Renal cortex interstitium (tissue), 11 donors: ENCODE measurements around the gene DPT. TPM values are rescaled to one million over a fixed set of nuclear protein-coding genes. Genes with fewer than 3 reads are reported as not detected.
A peak's percentile ranks its signal among the peaks of the same experiment; 100 is the strongest.

ENCODE experiments used
- DNase-seq, 11 donors: peaks; one replicate each; pipeline ENCODE4 v3.0.0-alpha.2; 2013; ENCODE audit warnings: low read depth in 9 of 11, low spot score in 4 of 11; ENCODE audit errors: extremely low read depth in 1 of 11
- polyA plus RNA-seq, 3 donors: library from polyadenylated mRNA; unstranded; fragments of 120-200 nt; gene quantifications; one replicate each; pipeline ENCODE4 v1.2.1, GENCODE V29; 2013; ENCODE audit not compliant: insufficient read length in 3 of 3

The DPT gene
- polyA plus RNA-seq, 3 donors, result 0.12 to 0.19 TPM; not detected in 1

- DNase-seq, result peak in 2 of 11 donors; percentile 24 to 35
Measured at GRCh38 chr1:168686666-168687065, 42.3 kb downstream of the DPT start.

DNA sequence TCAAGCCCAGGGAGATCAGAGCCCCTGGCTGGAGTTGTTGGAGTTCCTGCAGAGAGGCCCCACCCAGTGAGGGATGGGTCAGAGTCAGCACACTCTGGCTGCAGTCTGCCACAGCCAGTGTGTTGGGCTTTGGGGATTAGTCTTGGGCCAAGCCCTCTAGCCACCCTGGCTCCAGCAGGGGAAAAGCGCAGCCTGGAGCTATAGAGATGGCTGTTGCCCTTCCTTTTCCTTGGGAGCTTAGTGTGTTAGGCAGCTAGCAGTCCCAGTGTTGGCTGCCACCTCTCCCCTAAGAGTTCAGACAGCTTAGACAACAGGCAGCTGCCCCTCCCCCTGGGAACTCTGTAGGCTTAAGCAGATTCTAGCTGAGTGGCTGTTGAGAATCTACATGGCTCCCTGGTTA lies 45.1 kb downstream of the DPT start:
- no peak for DNase-seq

DNA sequence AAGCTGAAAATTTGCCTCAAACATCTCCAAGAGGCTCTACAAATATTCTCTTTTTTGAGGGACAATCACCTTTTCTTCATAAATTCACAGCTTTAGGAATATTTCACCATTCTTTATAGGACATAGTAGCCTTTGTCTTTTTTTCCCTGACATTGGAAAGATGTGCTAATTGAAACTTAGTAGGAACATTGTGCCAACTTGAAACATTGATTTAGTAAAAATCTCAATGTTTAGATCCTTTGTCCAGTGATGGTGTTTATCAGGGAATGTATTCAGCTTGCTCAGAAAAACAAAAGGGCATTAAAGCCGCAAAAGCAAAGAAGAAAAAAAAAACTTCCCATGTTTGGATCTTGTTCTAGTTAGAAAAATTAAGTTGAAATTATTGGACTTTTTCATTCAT lies 52.1 kb downstream of the DPT start:
- no peak for DNase-seq

GRCh38 chr1:168676029-168676812 lies 52.8 kb downstream of the DPT start:
- no peak for DNase-seq

GRCh38 chr1:168673974-168674683 lies 54.9 kb downstream of the DPT start:
- no peak for DNase-seq

DNA sequence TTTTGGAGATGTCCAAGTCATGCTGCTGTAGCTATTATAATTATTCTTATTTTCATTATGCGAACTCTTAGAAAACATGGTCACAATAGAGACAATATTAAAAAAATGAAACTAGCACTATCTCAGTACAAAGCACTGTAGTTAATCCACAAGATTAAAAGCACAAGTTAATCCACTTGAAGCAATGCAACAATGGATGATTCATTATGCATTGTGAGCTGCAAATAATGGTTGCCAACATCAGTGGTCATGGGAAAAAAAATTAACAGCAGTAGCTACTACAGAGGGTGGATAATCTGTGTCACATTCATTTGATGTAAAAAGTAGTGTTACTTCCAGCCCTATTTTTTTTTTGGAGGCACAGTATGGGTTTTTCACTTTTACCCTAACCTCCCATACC lies 56.7 kb downstream of the DPT start:
- no peak for DNase-seq

GRCh38 chr1:168671782-168672181 lies 57.2 kb downstream of the DPT start:
- no peak for DNase-seq

DNA sequence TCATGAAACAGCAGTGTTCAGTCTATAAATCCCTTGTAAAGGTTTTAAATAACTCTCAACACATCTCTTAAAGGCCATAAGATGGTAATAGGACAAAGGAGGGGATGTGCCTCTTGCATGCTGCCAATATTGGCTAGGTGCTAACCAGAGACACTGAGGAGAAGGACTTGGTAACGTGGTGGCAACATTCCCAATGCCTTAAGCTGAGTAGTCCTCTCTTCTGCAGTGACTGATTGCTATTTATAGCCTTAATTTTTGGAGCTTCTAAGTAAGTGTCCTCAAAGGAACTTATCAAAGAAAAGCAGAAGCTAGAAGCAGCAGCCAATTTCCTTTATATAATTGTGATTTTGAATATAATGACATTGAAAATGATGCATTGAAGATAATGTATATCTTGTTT lies 63.0 kb downstream of the DPT start:
- DNase-seq, result no peak

GRCh38 chr1:168664069-168664834 lies 64.8 kb downstream of the DPT start:
- DNase-seq, result no peak

GRCh38 chr1:168656485-168656884 lies 72.5 kb downstream of the DPT start:
- DNase-seq, result no peak

DNA sequence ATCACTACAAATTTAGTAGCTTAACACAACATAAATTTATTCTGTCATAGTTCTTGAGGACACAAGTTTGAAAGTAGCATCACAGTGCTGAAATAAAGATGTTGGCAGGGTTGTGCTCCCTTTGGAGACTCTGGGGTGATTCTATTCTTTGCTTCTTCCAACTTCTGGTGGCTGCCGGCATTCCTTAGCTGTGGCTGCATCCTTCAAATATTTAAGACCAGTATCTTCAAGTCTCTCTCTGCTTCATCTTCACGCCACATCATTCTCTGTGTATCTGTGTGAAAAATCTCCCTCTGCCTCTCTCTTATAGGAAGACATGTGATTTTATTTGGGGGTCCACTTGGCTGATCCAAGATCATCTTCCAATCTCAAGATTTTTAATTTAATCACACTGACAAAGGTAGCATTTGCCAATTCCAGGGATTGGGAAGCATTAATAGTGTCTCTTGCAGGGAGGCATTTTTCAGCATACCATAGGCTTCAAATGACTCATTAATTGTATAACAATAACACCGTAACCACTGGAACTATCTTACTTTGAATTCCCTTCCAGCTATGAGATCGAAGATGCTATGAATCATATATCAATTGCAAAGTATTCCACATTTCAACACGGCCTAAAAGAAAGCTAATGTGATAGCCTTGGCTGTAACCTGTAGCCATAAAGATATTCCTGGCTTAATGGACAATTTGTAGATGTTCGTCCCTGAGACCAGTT lies 74.6 kb downstream of the DPT start:
- no peak for DNase-seq

DNA sequence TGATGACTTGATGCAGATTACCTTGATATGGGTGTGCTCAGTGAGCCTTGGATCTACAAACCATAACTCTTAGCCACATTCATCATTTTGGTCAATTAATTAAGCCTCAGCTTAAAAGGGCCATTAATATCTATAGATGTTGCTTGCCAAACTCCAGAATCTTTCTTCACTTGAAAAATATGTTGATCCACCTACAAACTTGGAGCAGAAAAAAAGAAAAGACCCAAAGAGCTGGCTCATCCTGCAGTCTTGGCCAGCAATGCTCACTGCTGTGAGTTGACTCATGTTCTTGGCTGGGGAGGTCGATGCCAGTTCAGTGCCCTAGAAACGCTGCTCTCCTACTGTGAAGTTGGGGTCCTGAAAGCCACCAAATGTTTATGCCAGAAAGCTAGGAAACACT lies 75.4 kb downstream of the DPT start:
- DNase-seq, result no peak

DNA sequence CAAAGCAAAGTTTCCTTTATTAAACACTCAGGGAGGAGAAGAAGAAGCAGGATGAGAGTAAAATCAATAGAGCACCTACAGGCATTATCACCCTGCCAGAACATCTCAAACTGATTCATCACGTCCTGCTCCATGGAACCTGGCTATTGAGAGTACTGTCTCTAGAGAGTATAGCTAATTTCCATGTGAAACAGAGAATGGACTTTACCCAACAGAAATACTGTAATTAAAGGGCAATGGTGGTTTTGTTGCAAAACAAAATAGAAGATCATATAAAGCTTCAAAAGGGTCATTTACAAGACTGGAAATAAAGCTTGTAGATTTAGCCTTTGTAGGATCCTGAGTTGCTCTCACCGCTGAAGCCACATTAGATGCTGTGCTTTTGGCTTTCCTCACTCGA lies 83.3 kb downstream of the DPT start:
- no peak for DNase-seq

Other genes starting within 250 kb of the DPT start
- gene XCL2, start 185.2 kb downstream of the DPT start, polyA plus RNA-seq, result under 1 TPM in 2 of 3 donors, not detected in 1; 0.46 to 0.47 TPM
- gene XCL1, start 152.6 kb downstream of the DPT start, polyA plus RNA-seq, result not detected